SK-N-SH (cell line): ENCODE measurements around the gene FETUB.

Experiments used
- CHD2 ChIP-seq: fragments of 150-350 bp; IDR thresholded peaks from 2 replicates; pipeline ENCODE4 v1.6.1; 2018; ENCODE audit warnings: low read length; ENCODE audit not compliant: partially characterized antibody
- EP300 ChIP-seq, 2 experiments: IDR thresholded peaks; 2 replicates each; pipeline versions ENCODE4 v1.4.0 to v1.6.1; 2012; ENCODE audit warnings: borderline replicate concordance in 1 of 2, low read depth in 1 of 2, low read length in 1 of 2
- EZH2phosphoT487 ChIP-seq: fragments of 200-600 bp; sonication (generic); IDR thresholded peaks from 2 replicates; pipeline ENCODE4 v1.6.1; 2017; ENCODE audit warnings: low read depth, mixed run types, mild to moderate bottlenecking, antibody characterized with exemption, moderate library complexity, borderline replicate concordance
- FOXM1 ChIP-seq: IDR thresholded peaks from 2 replicates; pipeline ENCODE4 v1.4.0; 2012; ENCODE audit warnings: low read depth, mild to moderate bottlenecking
- JUND ChIP-seq: IDR thresholded peaks from 2 replicates; pipeline ENCODE4 v1.4.0; 2012
- NFIC ChIP-seq: IDR thresholded peaks from 2 replicates; pipeline ENCODE4 v1.4.0; 2012; ENCODE audit warnings: borderline replicate concordance
- POLR2AphosphoS5 ChIP-seq: IDR thresholded peaks from 2 replicates; pipeline ENCODE4 v1.6.1; 2012; ENCODE audit warnings: low read depth, low read length
- RFX5 ChIP-seq: IDR thresholded peaks from 2 replicates; pipeline ENCODE4 v1.6.1; 2012; ENCODE audit warnings: mild to moderate bottlenecking, improper control_type of control experiment, low read length
- TAF1 ChIP-seq: IDR thresholded peaks from 2 replicates; pipeline ENCODE4 v1.6.1; 2012; ENCODE audit warnings: low read depth, mild to moderate bottlenecking, low read length, moderate library complexity, borderline replicate concordance
- YY1 ChIP-seq: IDR thresholded peaks from 2 replicates; pipeline ENCODE4 v1.4.0; 2012; ENCODE audit warnings: low read depth, mild to moderate bottlenecking
- TF ChIP-seq, protein P1 (sequence below): fragments of 200-600 bp; sonication (generic); IDR thresholded peaks from 2 replicates; pipeline ENCODE4 v1.6.1; 2017; ENCODE audit warnings: antibody characterized with exemption, mild to moderate bottlenecking, moderate library complexity
- TF ChIP-seq, protein P2 (sequence below): IDR thresholded peaks from 2 replicates; pipeline ENCODE4 v1.4.0; 2012; ENCODE audit warnings: low read depth, borderline replicate concordance

DNA sequence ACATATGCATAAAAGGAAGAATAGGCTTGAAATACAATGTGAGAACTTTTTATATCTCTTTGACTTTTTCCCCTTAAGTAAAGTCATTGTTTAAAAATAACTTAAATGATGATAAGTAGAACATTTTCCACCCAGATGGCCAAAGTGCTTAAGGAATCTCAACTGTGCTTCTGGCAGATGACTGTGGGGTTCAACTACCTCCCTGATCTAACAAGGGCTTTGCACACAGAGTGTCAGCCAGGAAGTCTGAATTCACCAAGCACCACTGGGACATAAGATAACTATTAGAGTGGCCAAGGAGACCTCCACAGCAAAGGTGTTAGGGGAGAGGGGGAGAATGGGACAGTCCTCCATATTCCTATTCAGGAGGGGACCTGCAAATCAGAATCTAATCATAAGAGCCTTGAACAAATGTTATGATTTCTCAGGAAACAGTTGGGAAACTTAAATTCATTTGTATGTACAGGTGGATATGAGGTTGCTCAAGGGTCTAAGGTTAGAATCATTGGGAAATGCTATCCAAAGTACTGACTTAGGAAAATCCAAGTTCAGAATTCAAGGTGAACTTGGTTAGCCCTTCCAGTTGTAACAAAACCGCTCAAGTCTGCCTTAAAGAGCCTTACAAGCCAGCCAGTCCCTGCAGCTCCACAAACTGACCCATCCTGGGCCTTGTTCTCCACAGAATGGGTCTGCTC lies at the start of gene FETUB:
- TF ChIP-seq, protein P1, sequence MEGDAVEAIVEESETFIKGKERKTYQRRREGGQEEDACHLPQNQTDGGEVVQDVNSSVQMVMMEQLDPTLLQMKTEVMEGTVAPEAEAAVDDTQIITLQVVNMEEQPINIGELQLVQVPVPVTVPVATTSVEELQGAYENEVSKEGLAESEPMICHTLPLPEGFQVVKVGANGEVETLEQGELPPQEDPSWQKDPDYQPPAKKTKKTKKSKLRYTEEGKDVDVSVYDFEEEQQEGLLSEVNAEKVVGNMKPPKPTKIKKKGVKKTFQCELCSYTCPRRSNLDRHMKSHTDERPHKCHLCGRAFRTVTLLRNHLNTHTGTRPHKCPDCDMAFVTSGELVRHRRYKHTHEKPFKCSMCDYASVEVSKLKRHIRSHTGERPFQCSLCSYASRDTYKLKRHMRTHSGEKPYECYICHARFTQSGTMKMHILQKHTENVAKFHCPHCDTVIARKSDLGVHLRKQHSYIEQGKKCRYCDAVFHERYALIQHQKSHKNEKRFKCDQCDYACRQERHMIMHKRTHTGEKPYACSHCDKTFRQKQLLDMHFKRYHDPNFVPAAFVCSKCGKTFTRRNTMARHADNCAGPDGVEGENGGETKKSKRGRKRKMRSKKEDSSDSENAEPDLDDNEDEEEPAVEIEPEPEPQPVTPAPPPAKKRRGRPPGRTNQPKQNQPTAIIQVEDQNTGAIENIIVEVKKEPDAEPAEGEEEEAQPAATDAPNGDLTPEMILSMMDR, result no peak
- TF ChIP-seq EZH2phosphoT487 (no peak), FOXM1 (no peak), RFX5 (no peak), POLR2AphosphoS5 (no peak), YY1 (no peak), NFIC (no peak), JUND (no peak), EP300 (IDR thresholded peaks at IDR 0.05; ENCODE audit: borderline replicate concordance in 1 of 2, low read depth in 1 of 2, low read length in 1 of 2) (no peak), CHD2 (no peak), TAF1 (no peak)
- TF ChIP-seq, protein P2, sequence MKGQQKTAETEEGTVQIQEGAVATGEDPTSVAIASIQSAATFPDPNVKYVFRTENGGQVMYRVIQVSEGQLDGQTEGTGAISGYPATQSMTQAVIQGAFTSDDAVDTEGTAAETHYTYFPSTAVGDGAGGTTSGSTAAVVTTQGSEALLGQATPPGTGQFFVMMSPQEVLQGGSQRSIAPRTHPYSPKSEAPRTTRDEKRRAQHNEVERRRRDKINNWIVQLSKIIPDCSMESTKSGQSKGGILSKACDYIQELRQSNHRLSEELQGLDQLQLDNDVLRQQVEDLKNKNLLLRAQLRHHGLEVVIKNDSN, result no peak
